OCI-LY3 (cell line): ENCODE results near the gene MYCN.

Source experiments
- CTCF ChIP-seq: fragments of 200-600, 300-600 bp; sonication (generic); IDR thresholded peaks from 2 replicates; pipeline ENCODE4 v1.5.1; 2014; ENCODE audit warnings: antibody characterized with exemption, low read length, low read depth
- EZH2phosphoT487 ChIP-seq: fragments of 200-600 bp; shearing (Covaris generic); IDR thresholded peaks from 2 replicates; pipeline ENCODE4 v1.6.1; 2018; ENCODE audit warnings: antibody characterized with exemption, mixed run types, low read depth

GRCh38 chr2:15931319-15931890 is 8.9 kb upstream of the MYCN start:
- TF ChIP-seq CTCF (no peak), EZH2phosphoT487 (no peak)
